Measurements from ENCODE around the gene PTPN11.

DNA sequence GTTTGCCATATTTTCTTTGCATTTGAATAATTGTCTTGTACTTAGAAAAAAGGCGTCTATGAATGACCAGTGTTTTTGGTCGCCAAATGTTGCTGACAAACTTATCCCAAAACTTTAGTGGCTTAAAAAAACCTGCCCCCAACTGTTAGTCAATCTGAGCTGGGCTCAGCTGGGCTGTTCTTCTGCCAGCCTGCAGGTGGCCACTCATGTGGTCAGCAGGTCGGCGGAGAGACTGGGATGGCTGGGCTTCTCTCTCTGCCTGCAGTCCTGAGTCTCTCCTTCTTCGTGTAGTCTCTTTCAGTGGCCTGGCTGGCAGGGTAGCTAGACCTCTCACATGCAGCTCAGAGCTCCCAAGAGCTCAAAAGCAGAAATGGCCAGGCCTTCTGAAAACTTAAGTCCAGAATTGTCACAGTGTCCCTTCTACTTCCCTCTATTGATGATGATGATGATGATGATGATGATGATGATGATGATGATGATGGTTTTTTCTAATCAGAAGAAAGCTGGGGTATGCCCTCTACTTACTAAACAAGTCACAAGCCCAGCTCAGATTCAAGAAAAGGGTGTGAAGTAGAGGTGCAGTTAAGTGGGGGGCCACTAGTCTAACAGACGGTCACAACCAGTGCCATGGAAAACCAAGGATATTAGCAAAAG lies 87.9 kb downstream of the PTPN11 start:
- TF ChIP-seq, protein P1, sequence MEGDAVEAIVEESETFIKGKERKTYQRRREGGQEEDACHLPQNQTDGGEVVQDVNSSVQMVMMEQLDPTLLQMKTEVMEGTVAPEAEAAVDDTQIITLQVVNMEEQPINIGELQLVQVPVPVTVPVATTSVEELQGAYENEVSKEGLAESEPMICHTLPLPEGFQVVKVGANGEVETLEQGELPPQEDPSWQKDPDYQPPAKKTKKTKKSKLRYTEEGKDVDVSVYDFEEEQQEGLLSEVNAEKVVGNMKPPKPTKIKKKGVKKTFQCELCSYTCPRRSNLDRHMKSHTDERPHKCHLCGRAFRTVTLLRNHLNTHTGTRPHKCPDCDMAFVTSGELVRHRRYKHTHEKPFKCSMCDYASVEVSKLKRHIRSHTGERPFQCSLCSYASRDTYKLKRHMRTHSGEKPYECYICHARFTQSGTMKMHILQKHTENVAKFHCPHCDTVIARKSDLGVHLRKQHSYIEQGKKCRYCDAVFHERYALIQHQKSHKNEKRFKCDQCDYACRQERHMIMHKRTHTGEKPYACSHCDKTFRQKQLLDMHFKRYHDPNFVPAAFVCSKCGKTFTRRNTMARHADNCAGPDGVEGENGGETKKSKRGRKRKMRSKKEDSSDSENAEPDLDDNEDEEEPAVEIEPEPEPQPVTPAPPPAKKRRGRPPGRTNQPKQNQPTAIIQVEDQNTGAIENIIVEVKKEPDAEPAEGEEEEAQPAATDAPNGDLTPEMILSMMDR (IDR thresholded peaks at IDR 0.05) = no peak
- TF ChIP-seq EP300 (IDR thresholded peaks at IDR 0.05) = no peak

Measured in stomach (tissue), 4 donors.